ENCODE data around the gene ZCCHC4. TPM values are rescaled to one million over a fixed set of nuclear protein-coding genes. Genes with fewer than 3 reads are reported as not detected.
A peak's percentile ranks its signal among the peaks of the same experiment; 100 is the strongest.
"Not testable (repeated sequence)": the region's sequence is repeated elsewhere in the genome, so short reads cannot be mapped to it uniquely, and the experiment has no call there.

Gene ZCCHC4
- total RNA-seq, 2 experiments from 2014 or later: 10.3 to 10.8 TPM

DNA sequence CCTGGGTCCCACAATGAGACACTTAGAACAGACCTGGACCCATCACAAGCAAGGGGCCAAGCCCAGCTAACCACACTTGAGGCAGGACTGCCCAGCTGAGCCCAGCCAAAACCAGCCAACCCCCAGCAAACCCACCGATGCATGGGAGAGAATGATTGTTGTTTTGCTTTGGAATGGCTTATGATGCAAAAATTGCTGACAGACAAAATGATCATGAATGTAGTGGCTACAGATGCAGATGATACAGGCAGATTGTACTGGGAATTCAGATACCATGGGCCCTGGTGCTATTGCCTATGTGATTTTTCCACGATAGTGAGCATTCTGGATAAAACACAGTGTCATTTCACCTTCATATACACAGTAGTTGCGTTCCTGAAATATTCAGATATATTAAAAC, 9.0 kb upstream of the ZCCHC4 start:
- no peak overlapping the region for H3K27ac Mint-ChIP-seq
- ChIA-PET POLR2A (interaction anchor here (0.6 kb wide), 1 partner anchor 17 kb away, joined by 6 read pairs; no protein-coding TSS in a partner anchor), CTCF (interaction anchor here (0.5 to 6.9 kb wide), 3 partner anchors 9 to 111 kb away, joined by 3 to 38 read pairs (median 3); partner anchors contain the start of gene ZCCHC4)
- no peaks in the 10 kb centered on the region for H3K9me3 Mint-ChIP-seq
- DNase-seq: no peak
- no peaks in the 10 kb centered on the region for H3K36me3 Mint-ChIP-seq (ENCODE audit: low read depth)
- peaks cover 15% of the 10 kb centered on the region for H3K27me3 Mint-ChIP-seq
- no peaks in the 10 kb centered on the region for H3K4me1 Mint-ChIP-seq
- no peak overlapping the region for H3K4me3 Mint-ChIP-seq

DNA sequence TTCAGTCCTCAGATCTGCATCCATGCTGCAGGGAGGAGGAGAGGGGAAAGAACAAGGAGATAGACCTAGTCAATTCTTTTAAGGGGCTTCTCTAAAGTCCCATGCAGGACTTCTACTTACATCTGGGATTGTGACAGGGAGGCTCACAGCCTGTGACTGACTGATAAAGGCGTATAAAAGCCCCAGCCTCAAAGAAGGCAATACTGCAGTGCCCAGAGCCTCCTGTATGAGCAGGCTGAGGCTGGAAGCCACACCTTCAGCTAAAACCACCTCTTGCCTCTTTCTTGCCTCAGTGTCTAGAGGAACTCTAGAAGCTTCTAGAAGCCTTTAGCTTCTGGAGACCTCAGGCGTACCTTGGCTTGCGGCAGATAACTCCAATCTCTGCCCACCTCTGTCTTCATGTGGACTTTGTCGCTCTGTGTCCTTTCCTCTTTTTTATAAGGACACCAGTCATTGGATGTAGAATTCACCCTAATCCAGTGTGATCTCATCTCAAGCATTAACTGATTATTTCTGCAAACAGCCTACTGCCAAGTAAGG, 6.0 kb upstream of the ZCCHC4 start:
- ChIA-PET POLR2A (no interaction called here), CTCF (interaction anchor here (0.6 kb wide), 1 partner anchor 82 kb away, joined by 4 read pairs; no protein-coding TSS in a partner anchor)
- no peak for DNase-seq
- Mint-ChIP-seq H3K36me3 (ENCODE audit: low read depth) (no peaks in the 10 kb centered on the region), H3K9me3 (no peaks in the 10 kb centered on the region), H3K27me3 (peaks cover 3% of the 10 kb centered on the region), H3K27ac (no peak overlapping the region), H3K4me1 (peaks cover 4% of the 10 kb centered on the region), H3K4me3 (no peak overlapping the region)

DNA sequence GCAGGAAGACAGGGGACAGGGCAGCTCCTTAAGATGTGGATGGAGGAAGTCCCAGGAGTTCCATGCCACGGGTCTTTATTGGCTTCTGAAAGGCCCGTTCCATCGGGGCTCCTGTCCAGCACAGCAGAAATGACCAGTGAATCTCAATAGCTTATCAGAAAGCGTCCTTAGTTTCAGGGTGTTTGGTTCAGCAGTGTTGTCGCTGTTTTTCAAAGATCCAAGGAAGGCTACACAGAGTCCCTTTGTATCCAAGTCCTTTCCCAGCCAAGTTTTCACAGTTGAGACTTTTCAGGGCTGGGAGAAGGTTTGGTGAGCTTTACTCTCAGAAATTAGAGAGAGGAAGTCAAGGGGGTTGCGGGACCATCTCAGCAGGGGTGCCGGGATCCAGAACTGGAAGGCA, 5.0 kb upstream of the ZCCHC4 start:
- Mint-ChIP-seq H3K9me3 (no peaks in the 10 kb centered on the region), H3K27me3 (peaks cover 3% of the 10 kb centered on the region), H3K4me3 (no peak overlapping the region), H3K4me1 (peaks cover 10% of the 10 kb centered on the region), H3K36me3 (ENCODE audit: low read depth) (no peaks in the 10 kb centered on the region), H3K27ac (no peak overlapping the region)
- ChIA-PET POLR2A (no interaction called here), CTCF (interaction anchor here (1.1 kb wide), 1 partner anchor 41 kb away, joined by 3 read pairs; no protein-coding TSS in a partner anchor)
- DNase-seq: no peak

DNA sequence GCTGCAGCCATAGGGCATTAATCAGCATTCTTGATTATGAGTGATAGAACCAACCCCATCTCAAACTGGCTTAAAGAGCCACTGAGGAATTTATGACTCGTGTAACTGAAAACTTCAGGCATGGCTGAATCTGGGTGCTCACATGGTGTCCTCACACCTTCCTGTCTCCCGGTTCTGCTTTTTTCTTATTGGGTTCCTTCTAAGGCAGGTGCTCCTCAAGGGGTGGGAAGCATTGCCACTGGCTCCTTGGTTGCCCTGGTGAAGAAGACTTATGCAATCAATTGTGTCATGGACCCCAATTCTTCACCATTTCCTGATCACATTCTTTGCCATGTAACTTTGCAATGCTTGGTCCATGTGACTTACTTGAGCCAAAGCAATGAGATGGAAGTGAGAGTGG, 4.3 kb upstream of the ZCCHC4 start:
- POLR2A ChIA-PET: no interaction called here
- H3K27ac Mint-ChIP-seq: no peak overlapping the region

DNA sequence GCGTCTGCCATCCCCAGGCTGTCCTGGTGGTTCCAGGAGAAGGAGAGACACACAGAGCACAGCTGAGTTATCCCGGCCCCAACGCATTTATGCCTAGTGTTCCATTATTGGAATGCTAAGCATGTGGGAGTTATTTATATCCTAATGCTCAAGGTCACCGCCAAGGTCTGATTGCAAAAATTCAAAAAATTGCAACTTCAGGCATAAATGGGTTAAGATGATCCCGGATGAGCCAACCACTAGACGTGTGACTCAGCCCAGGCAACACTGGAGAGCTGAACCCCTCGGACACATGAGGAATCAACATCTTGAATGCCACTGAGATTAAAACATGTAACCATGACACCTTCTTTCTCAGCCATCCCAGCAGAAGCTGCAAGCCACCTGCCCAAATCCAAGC, 3.8 kb upstream of the ZCCHC4 start:
- Mint-ChIP-seq H3K9me3 (no peaks in the 10 kb centered on the region), H3K4me1 (peaks cover 17% of the 10 kb centered on the region), H3K36me3 (ENCODE audit: low read depth) (no peaks in the 10 kb centered on the region), H3K27me3 (peaks cover 3% of the 10 kb centered on the region), H3K4me3 (no peak overlapping the region), H3K27ac (no peak overlapping the region)
- no peak for DNase-seq
- ChIA-PET POLR2A (no interaction called here), CTCF (no interaction called here)

More for the DNA sequence above, 4.3 kb upstream of the ZCCHC4 start:
- Mint-ChIP-seq H3K27me3 (peaks cover 3% of the 10 kb centered on the region), H3K9me3 (no peaks in the 10 kb centered on the region), H3K4me1 (peaks cover 12% of the 10 kb centered on the region), H3K4me3 (no peak overlapping the region), H3K36me3 (ENCODE audit: low read depth) (no peaks in the 10 kb centered on the region)
- no peak for DNase-seq
- CTCF ChIA-PET: interaction anchor here (1.1 kb wide), 1 partner anchor 42 kb away, joined by 3 read pairs; no protein-coding TSS in a partner anchor

DNA sequence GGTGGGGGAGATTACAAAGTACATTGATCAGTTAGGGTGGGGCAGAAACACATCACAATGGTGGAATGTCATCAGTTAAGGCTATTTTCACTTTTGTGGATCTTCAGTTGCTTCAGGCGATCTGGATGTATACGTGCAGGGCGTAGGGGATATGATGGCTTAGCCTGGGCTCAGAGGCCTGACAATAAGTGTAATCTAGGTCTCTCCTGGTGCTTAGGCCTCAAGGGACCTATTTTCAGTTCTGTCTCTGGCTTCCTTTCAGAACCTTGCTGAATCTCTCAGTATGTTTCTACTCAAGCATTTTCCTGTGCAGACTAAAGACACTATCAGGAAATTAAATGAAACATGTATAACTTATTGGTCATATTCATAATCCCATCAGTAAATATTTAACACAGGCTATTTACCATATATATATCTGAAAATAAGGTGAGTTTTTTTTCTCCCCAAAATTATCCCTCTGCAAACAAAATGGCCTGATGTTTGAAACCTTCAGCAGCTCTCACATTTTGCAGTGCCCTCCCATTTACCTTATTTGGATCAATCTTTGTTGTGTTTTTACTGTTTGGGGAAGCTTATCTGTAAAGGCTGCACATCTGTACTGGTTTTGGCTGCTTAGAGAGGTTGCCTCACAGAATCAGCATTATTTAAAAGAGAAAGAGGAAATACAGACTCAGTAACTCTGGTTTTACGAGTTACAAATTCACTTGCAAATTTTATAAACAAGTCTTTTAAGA, 2.3 kb upstream of the ZCCHC4 start:
- Mint-ChIP-seq H3K36me3 (ENCODE audit: low read depth) (peaks cover 2% of the 10 kb centered on the region), H3K9me3 (no peaks in the 10 kb centered on the region), H3K4me1 (peaks cover 26% of the 10 kb centered on the region), H3K4me3 (no peak overlapping the region), H3K27ac (no peak overlapping the region), H3K27me3 (peaks cover 3% of the 10 kb centered on the region)
- DNase-seq: no peak
- CTCF ChIA-PET: interaction anchor here (0.7 to 4.5 kb wide), 2 partner anchors 21 to 716 kb away, joined by 3 to 63 read pairs; no protein-coding TSS in a partner anchor
- POLR2A ChIA-PET: no interaction called here

DNA sequence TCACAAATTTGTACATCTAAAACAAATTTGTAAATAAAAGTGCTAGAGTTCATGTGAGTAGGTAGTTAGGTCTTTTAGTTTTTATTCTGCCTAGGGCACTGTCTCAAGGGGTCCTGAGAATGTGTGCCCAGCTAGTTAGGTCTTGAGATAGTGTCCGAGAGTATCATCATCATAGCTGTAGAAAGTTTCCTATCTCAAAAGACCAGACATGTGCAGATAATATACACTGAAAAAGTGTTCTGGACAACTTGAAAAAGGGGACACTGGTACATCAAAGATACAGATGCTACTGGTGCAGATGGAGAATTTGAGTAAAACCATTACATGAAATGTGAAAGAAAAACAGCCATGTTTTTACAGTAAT, 1.8 kb upstream of the ZCCHC4 start:
- H3K4me1 Mint-ChIP-seq: peaks cover 28% of the 10 kb centered on the region
- CTCF ChIA-PET: interaction anchor here (0.6 to 4.5 kb wide), 3 partner anchors 20 to 544 kb away, joined by 3 to 63 read pairs (median 4); no protein-coding TSS in a partner anchor
- DNase-seq: no peak
- no peaks in the 10 kb centered on the region for H3K9me3 Mint-ChIP-seq
- POLR2A ChIA-PET: no interaction called here
- peaks cover 2% of the 10 kb centered on the region for H3K36me3 Mint-ChIP-seq (ENCODE audit: low read depth)
- H3K27ac Mint-ChIP-seq: no peak overlapping the region
- no peak overlapping the region for H3K4me3 Mint-ChIP-seq
- H3K27me3 Mint-ChIP-seq: peaks cover 3% of the 10 kb centered on the region

DNA sequence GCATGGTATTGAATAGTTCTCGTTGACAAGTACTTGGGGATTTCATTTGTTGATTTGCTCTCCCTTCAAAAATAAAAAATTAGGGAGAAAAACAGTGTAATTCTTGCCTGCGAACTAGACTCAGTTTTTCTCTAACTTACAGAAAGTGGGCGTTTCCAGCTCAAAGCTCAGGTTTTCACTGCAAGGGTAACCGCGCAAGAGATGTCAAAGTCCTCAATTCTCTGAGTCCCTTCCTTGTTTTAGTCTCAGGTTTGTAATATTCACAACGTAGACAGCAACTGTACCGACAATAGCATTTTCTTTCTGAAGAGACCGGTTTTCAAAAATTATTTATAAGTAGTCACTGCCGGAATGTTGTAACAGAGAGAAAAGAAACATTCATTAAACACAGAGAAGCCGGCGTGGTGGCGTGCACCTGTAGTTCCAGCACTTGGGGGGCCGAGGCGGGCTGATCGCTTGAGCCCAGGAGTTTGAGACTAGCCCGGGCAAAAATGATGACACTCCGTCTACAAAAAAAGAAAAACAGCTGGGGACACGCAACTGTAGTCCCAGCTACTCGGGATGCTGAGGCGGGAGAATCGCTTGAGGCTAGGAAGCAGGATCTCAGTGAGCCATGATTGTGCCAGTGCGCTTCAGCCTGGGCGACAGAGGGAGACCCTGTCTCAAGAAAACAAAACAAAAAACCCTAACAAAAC, 774 bp downstream of the ZCCHC4 start:
- Mint-ChIP-seq H3K27ac (peak overlapping the region; percentile 96), H3K9me3 (no peaks in the 10 kb centered on the region), H3K4me1 (peaks cover 39% of the 10 kb centered on the region), H3K36me3 (ENCODE audit: low read depth) (peaks cover 17% of the 10 kb centered on the region), H3K27me3 (no peaks in the 10 kb centered on the region), H3K4me3 (peak overlapping the region; percentile 99)
- CTCF ChIA-PET: interaction anchor here (0.7 to 4.5 kb wide), 40 partner anchors 8 to 756 kb away, joined by 3 to 63 read pairs (median 6); partner anchors contain the start of genes ANAPC4, DHX15 and SEPSECS
- DNase-seq: no peak
- POLR2A ChIA-PET: no interaction called here

DNA sequence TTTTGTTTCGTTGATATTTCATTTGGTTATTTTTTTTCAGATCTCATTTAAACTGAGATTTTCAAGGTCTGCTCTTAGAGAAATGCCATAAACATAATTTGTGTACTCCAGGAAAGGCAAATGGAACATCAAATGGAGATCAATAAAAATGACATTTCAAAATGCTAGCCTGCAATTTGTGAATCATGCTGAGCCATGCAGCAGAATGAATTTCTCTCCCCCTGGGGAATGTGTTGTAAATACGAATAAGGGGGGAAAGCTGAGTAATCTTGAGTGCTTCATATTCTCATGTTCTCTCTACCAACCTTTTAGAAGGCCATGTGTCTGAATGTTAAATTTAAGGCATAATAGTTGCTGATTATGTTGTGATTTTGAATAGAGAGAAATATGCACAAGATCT, 7.8 kb downstream of the ZCCHC4 start:
- no peak overlapping the region for H3K4me3 Mint-ChIP-seq
- ChIA-PET CTCF (interaction anchor here (1.4 to 3.7 kb wide), 2 partner anchors 7 to 11 kb away, joined by 4 to 48 read pairs; partner anchors contain the start of gene ZCCHC4), POLR2A (interaction anchor here (0.6 to 0.8 kb wide), 2 partner anchors 8 to 160 kb away, joined by 4 to 7 read pairs; partner anchors contain the start of genes SEPSECS and ZCCHC4)
- H3K36me3 Mint-ChIP-seq (ENCODE audit: low read depth): peaks cover 28% of the 10 kb centered on the region
- peaks cover 36% of the 10 kb centered on the region for H3K4me1 Mint-ChIP-seq
- no peaks in the 10 kb centered on the region for H3K27me3 Mint-ChIP-seq
- H3K9me3 Mint-ChIP-seq: no peaks in the 10 kb centered on the region
- H3K27ac Mint-ChIP-seq: peak overlapping the region; percentile 27
- no peak for DNase-seq

DNA sequence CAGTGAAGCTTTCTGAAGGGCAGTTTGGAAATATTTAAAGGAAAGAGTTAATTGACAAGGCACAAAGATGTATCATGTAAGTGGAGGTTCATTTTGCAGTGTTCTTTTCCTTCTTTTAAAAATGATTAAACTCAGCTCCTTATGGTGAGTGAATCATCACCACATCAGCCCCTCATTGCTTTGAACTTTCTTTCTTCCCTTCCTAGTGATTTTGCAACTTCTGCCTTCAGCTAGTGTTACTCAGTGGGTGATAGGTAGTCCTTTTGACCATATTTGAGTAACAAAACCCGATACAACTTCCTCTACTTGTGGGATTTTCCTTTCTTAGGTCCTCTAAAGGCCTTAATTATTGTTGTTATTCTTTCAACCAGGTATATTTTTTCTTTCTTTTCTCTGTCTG, 8.2 kb downstream of the ZCCHC4 start:
- Mint-ChIP-seq H3K4me1 (peaks cover 35% of the 10 kb centered on the region), H3K27ac (peak overlapping the region; percentile 51), H3K4me3 (no peak overlapping the region), H3K9me3 (no peaks in the 10 kb centered on the region), H3K36me3 (ENCODE audit: low read depth) (peaks cover 28% of the 10 kb centered on the region), H3K27me3 (no peaks in the 10 kb centered on the region)
- POLR2A ChIA-PET: interaction anchor here (0.6 to 0.8 kb wide), 2 partner anchors 8 to 17 kb away, joined by 6 to 7 read pairs; partner anchors contain the start of gene ZCCHC4
- DNase-seq: no peak
- CTCF ChIA-PET: interaction anchor here (3.7 kb wide), 1 partner anchor 8 kb away, joined by 48 read pairs; the partner anchor contains the start of gene ZCCHC4

DNA sequence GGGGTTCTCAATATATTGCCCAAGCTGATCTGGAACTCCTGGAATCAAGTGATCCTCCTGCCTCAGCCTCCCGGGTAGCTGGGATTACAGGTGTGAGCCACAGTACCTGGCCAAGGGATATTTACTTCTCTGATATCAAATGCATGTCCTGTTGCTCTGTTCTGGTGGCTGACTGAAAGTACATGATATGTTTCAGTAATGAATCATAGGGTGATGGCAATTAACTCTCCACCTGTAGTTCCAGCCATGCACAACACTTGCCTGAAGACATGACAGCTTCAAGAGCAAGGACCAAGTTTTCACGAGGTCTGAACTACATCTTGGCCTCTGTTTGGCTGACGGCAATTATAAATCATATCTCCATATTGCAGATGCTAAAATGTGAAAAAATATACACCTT, 9.1 kb downstream of the ZCCHC4 start:
- Mint-ChIP-seq H3K27ac (peak overlapping the region; percentile 38), H3K36me3 (ENCODE audit: low read depth) (peaks cover 20% of the 10 kb centered on the region), H3K9me3 (no peaks in the 10 kb centered on the region), H3K4me1 (peaks cover 28% of the 10 kb centered on the region), H3K4me3 (no peak overlapping the region), H3K27me3 (no peaks in the 10 kb centered on the region)
- ChIA-PET POLR2A (no interaction called here), CTCF (interaction anchor here (3.7 kb wide), 1 partner anchor 9 kb away, joined by 48 read pairs; the partner anchor contains the start of gene ZCCHC4)
- DNase-seq: no peak

DNA sequence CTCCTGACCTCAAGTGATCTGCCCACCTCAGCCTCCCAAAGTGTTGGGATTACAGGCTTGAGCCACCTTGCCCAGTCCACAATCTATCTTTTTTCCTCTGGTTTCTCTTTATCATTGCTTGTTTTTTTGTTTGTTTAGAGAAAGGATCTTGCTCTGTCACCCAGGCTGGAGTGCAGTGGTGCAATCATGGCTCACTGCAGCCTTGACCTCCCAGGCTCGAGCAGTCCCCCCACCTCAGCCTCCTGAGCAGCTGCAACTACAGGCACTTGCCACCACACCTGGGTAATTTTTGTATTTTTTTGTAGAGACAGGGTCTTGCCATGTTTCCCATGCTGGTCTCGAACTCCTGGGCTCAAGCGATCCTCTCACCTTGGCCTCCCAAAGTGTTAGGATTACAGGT, 15.9 kb downstream of the ZCCHC4 start:
- H3K27ac Mint-ChIP-seq; H3K36me3 Mint-ChIP-seq (ENCODE audit: low read depth): not testable (repeated sequence)
- CTCF ChIA-PET: interaction anchor here (1.9 to 4.4 kb wide), 2 partner anchors 16 kb away, joined by 10 to 63 read pairs; partner anchors contain the start of gene ZCCHC4

More for the DNA sequence above, 15.9 kb downstream of the ZCCHC4 start:
- POLR2A ChIA-PET, H3K9me3 Mint-ChIP-seq, H3K27me3 Mint-ChIP-seq, H3K4me3 Mint-ChIP-seq, DNase-seq: not testable (repeated sequence)
- peaks cover 17% of the 10 kb centered on the region for H3K4me1 Mint-ChIP-seq

Data from activated CD4-positive, alpha-beta T cell treated with anti-CD3 and anti-CD28 coated beads, Interleukin-2, amount 10 ng/mL, durations not matched to agents 7 days and 5 days (primary cell).